H9 (cell line): ENCODE data around the gene ZMIZ1. TPM values are rescaled to one million over a fixed set of nuclear protein-coding genes. Genes with fewer than 3 reads are reported as not detected.
"Not testable (repeated sequence)": the region's sequence is repeated elsewhere in the genome, so short reads cannot be mapped to it uniquely, and the experiment has no call there.

Experiments used
- DNase-seq: peaks from one replicate; pipeline ENCODE4 v3.0.0-alpha.2; 2017
- H2AFZ ChIP-seq: one replicate; pipeline ENCODE4 v1.6.1; 2013; ENCODE audit warnings: mild to moderate bottlenecking, low read length, control low read depth, moderate library complexity
- H2AK5ac ChIP-seq: 2 replicates; pipeline ENCODE4 v1.6.1; 2013; ENCODE audit warnings: low read length, control low read depth, mixed read lengths; ENCODE audit not compliant: insufficient read length
- H2BK120ac ChIP-seq: one replicate; pipeline ENCODE4 v1.6.1; 2013; ENCODE audit warnings: low read depth, mild to moderate bottlenecking, low read length, control low read depth, inconsistent platforms; ENCODE audit not compliant: poor library complexity, severe bottlenecking
- H2BK12ac ChIP-seq: 2 replicates; pipeline ENCODE4 v1.6.1; 2013; ENCODE audit warnings: low read length, control low read depth, mixed read lengths, low read depth; ENCODE audit not compliant: insufficient read length
- H2BK15ac ChIP-seq: 2 replicates; pipeline ENCODE4 v1.6.1; 2013; ENCODE audit warnings: low read depth, low read length, control low read depth
- H2BK20ac ChIP-seq: one replicate; pipeline ENCODE4 v1.6.1; 2013; ENCODE audit warnings: low read depth, mild to moderate bottlenecking, low read length, control low read depth, inconsistent platforms; ENCODE audit not compliant: poor library complexity, severe bottlenecking
- H2BK5ac ChIP-seq: 2 replicates; pipeline ENCODE4 v1.6.1; 2013; ENCODE audit warnings: low read length, control low read depth, mixed read lengths; ENCODE audit not compliant: insufficient read length
- H3K14ac ChIP-seq: 2 replicates; pipeline ENCODE4 v1.6.1; 2013; ENCODE audit warnings: low read length, control low read depth; ENCODE audit not compliant: insufficient read depth
- H3K18ac ChIP-seq: 2 replicates; pipeline ENCODE4 v1.6.1; 2013; ENCODE audit warnings: low read depth, mild to moderate bottlenecking, mixed read lengths, low read length, control low read depth; ENCODE audit not compliant: insufficient read length
- H3K23ac ChIP-seq: 2 replicates; pipeline ENCODE4 v1.6.1; 2013; ENCODE audit warnings: low read length, control low read depth, mixed read lengths, low read depth; ENCODE audit not compliant: insufficient read length
- H3K23me2 ChIP-seq: 2 replicates; pipeline ENCODE4 v1.6.1; 2013; ENCODE audit warnings: low read depth, mild to moderate bottlenecking, mixed read lengths, low read length, control low read depth; ENCODE audit not compliant: insufficient read length, poor library complexity, severe bottlenecking
- H3K27ac ChIP-seq: 2 replicates; pipeline ENCODE4 v1.5.1; 2013; ENCODE audit warnings: low read length, control low read depth, mixed read lengths, low read depth; ENCODE audit not compliant: insufficient read length
- H3K27me3 ChIP-seq: 2 replicates; pipeline ENCODE4 v1.6.1; 2013; ENCODE audit warnings: low read length, control low read depth, inconsistent platforms; ENCODE audit not compliant: insufficient read depth
- H3K4ac ChIP-seq: 2 replicates; pipeline ENCODE4 v1.6.1; 2013; ENCODE audit warnings: low read depth, mild to moderate bottlenecking, control low read depth, inconsistent platforms, low read length, moderate library complexity
- H3K4me1 ChIP-seq: 2 replicates; pipeline ENCODE4 v1.6.1; 2013; ENCODE audit warnings: low read length, control low read depth, inconsistent platforms; ENCODE audit not compliant: insufficient read depth
- H3K4me2 ChIP-seq: 2 replicates; pipeline ENCODE4 v1.6.1; 2013; ENCODE audit warnings: low read length, control low read depth, mixed read lengths; ENCODE audit not compliant: insufficient read length, insufficient read depth
- H3K56ac ChIP-seq: 2 replicates; pipeline ENCODE4 v1.6.1; 2013; ENCODE audit warnings: low read depth, mild to moderate bottlenecking, mixed read lengths, low read length, control low read depth; ENCODE audit not compliant: insufficient read length
- H3K79me1 ChIP-seq: 2 replicates; pipeline ENCODE4 v1.6.1; 2013; ENCODE audit warnings: low read depth, mild to moderate bottlenecking, moderate library complexity, low read length, control low read depth, inconsistent platforms; ENCODE audit not compliant: insufficient read depth, poor library complexity, severe bottlenecking
- H3K79me2 ChIP-seq: 2 replicates; pipeline ENCODE4 v1.6.1; 2013; ENCODE audit warnings: low read length, control low read depth, inconsistent platforms; ENCODE audit not compliant: insufficient read depth
- H3K9ac ChIP-seq: 2 replicates; pipeline ENCODE4 v1.6.1; 2013; ENCODE audit warnings: low read length, control low read depth, mixed read lengths; ENCODE audit not compliant: insufficient read length; ENCODE audit errors: extremely low read depth
- H3K9me3 ChIP-seq: one replicate; pipeline ENCODE4 v1.6.1; 2013; ENCODE audit warnings: low read depth, low read length, inconsistent platforms; ENCODE audit not compliant: control insufficient read depth
- H3T11ph ChIP-seq: one replicate; pipeline ENCODE4 v1.6.1; 2013; ENCODE audit warnings: mild to moderate bottlenecking, low read length, control low read depth, inconsistent platforms
- H4K20me1 ChIP-seq: one replicate; pipeline ENCODE4 v1.6.1; 2013; ENCODE audit not compliant: control insufficient read depth, insufficient read length, insufficient read depth
- H4K5ac ChIP-seq: 2 replicates; pipeline ENCODE4 v1.6.1; 2013; ENCODE audit warnings: low read depth, mild to moderate bottlenecking, mixed read lengths, low read length, control low read depth; ENCODE audit not compliant: insufficient read length
- H4K8ac ChIP-seq: replicated peaks from 2 replicates; pipeline ENCODE4 v1.6.1; 2013; ENCODE audit warnings: low read length, control low read depth, mixed read lengths, low read depth; ENCODE audit not compliant: insufficient read length
- H4K91ac ChIP-seq: 2 replicates; pipeline ENCODE4 v1.6.1; 2013; ENCODE audit warnings: low read depth, mild to moderate bottlenecking, moderate library complexity, mixed read lengths, low read length, control low read depth; ENCODE audit not compliant: insufficient read length
- H3K27ac Mint-ChIP-seq, 3 experiments: 2 replicates in 2 of 3; 3 replicates in 1 of 3; pipeline ENCODE4 v1.8.0; 2020 to 2021; ENCODE audit warnings: mixed read lengths in 3 of 3, mild to moderate bottlenecking in 1 of 3, moderate library complexity in 1 of 3
- H3K27me3 Mint-ChIP-seq: 2 replicates; pipeline ENCODE4 v1.8.0; 2021; ENCODE audit warnings: low read depth, mild to moderate bottlenecking, moderate library complexity, mixed read lengths
- H3K36me3 Mint-ChIP-seq, 3 experiments: 2 replicates in 2 of 3; 3 replicates in 1 of 3; pipeline ENCODE4 v1.8.0; 2020 to 2021; ENCODE audit warnings: low read depth in 3 of 3, mixed read lengths in 3 of 3; ENCODE audit not compliant: insufficient read depth in 1 of 3
- H3K4me1 Mint-ChIP-seq, 2 experiments: 2 replicates each; pipeline ENCODE4 v1.8.0; 2020; ENCODE audit warnings: mixed read lengths in 2 of 2
- H3K4me3 Mint-ChIP-seq, 2 experiments: 2 replicates in 1 of 2; 3 replicates in 1 of 2; pipeline ENCODE4 v1.8.0; 2020 to 2021; ENCODE audit warnings: mild to moderate bottlenecking in 2 of 2, mixed read lengths in 2 of 2, moderate library complexity in 1 of 2
- H3K9me3 Mint-ChIP-seq, 2 experiments: 2 replicates in 1 of 2; 3 replicates in 1 of 2; pipeline ENCODE4 v1.8.0; 2020; ENCODE audit warnings: mild to moderate bottlenecking in 2 of 2, mixed read lengths in 2 of 2, moderate library complexity in 1 of 2
- WGBS: extraction: QIAGEN DNeasy Blood & Tissue Kit; methylation state at CpG from one replicate; pipeline ENCODE4 v1.1.7; 2013; ENCODE audit warnings: missing lambda C conversion rate, low lambda C conversion rate, mixed read lengths; ENCODE audit not compliant: insufficient read length; ENCODE audit errors: extremely low coverage; 5-methylcytosine and 5-hydroxymethylcytosine counted together
- total RNA-seq: library from RNA; stranded (reverse); gene quantifications from 2 replicates; pipeline ENCODE4 v1.2.1, GENCODE V29; 2021
- TF ChIP-seq, protein P1 (sequence below): fragments of 200-600 bp; sonication (generic); conservative IDR thresholded peaks from 3 replicates; pipeline ENCODE4 v1.8.0; 2021; ENCODE audit warnings: antibody characterized with exemption, mild to moderate bottlenecking

ZMIZ1 gene
- total RNA-seq, 1 experiment from 2014 or later, result 36.9 TPM

- Histone ChIP-seq H3K18ac (no peak overlapping the region), H3K23ac (no peak overlapping the region), H3K4me1 (no peaks in the 10 kb centered on the region), H2BK15ac (no peak overlapping the region), H3K27ac (no peak overlapping the region), H4K8ac (no peak overlapping the region), H2BK20ac (no peak overlapping the region), H3K27me3 (no peaks in the 10 kb centered on the region), H4K20me1 (no peaks in the 10 kb centered on the region), H3T11ph (no peak overlapping the region), H2AFZ (no peak overlapping the region), H2BK5ac (no peak overlapping the region), H3K4ac (no peak overlapping the region), H3K56ac (no peak overlapping the region), H2BK120ac (no peak overlapping the region), H4K5ac (no peak overlapping the region), H3K79me2 (no peaks in the 10 kb centered on the region), H3K23me2 (no peaks in the 10 kb centered on the region), H3K9ac (no peak overlapping the region), H3K79me1 (no peaks in the 10 kb centered on the region), H2BK12ac (no peak overlapping the region), H3K4me2 (no peak overlapping the region), H3K9me3 (no peaks in the 10 kb centered on the region), H4K91ac (no peak overlapping the region), H2AK5ac (no peak overlapping the region), H3K14ac (no peak overlapping the region)
- Mint-ChIP-seq H3K9me3 (peaks cover 7 to 8% of the 10 kb centered on the region in 2 experiments; a peak in 4 of 5 replicates), H3K27ac (no peak overlapping the region), H3K36me3 (peaks cover 0 to 3% (median 2%) of the 10 kb centered on the region in 3 experiments; a peak in 4 of 7 replicates), H3K4me3 (no peak overlapping the region), H3K4me1 (peaks cover 8% of the 10 kb centered on the region in 2 experiments), H3K27me3 (peaks cover 7% of the 10 kb centered on the region)
- no peak for DNase-seq
- TF ChIP-seq, protein P1, sequence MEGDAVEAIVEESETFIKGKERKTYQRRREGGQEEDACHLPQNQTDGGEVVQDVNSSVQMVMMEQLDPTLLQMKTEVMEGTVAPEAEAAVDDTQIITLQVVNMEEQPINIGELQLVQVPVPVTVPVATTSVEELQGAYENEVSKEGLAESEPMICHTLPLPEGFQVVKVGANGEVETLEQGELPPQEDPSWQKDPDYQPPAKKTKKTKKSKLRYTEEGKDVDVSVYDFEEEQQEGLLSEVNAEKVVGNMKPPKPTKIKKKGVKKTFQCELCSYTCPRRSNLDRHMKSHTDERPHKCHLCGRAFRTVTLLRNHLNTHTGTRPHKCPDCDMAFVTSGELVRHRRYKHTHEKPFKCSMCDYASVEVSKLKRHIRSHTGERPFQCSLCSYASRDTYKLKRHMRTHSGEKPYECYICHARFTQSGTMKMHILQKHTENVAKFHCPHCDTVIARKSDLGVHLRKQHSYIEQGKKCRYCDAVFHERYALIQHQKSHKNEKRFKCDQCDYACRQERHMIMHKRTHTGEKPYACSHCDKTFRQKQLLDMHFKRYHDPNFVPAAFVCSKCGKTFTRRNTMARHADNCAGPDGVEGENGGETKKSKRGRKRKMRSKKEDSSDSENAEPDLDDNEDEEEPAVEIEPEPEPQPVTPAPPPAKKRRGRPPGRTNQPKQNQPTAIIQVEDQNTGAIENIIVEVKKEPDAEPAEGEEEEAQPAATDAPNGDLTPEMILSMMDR, result no peak
- WGBS, result no CpG with 5 or more reads among the region's 6 CpGs
Measured at GRCh38 chr10:79331709-79332108, 262.9 kb downstream of the ZMIZ1 start.

DNA sequence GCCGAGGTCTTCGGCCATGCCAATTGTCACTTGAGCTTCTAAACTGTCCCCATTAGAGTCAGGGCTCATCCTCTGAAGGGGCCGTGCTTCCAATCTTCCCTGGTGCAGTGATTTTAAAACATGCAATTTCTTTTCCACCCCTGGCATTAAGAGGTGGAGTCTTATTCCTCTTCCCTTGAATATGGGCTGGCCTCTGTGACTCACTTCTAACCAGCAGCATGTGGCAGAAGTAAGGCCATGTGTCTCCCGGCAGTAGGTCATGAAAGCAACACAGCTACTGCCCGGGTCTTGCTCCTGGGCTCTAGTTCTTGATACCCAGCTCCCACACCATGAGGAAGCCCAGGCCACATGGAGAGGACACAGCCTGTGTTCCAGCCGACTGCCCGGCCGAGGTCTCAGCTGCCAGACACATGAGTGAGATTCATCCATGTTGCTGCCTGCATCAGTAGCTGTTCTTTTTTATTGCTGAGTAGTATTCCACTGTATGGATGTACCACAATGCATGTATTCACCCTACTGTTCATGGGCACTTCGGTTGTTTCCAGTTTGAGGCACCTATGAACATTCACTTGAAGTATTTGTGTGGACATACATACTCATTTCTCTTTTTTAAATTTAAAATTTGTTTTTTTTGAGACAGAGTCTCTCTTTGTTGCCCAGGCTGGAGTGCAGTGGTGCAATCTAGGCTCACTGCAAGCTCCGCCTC is 264.0 kb downstream of the ZMIZ1 start:
- not testable (repeated sequence) for H2BK12ac ChIP-seq, H3K27ac ChIP-seq, H3K79me1 ChIP-seq, H3K9me3 ChIP-seq, H2BK120ac ChIP-seq, H3K9ac ChIP-seq, H2BK15ac ChIP-seq, H3K27me3 Mint-ChIP-seq, H4K5ac ChIP-seq, H2BK5ac ChIP-seq, H3K27me3 ChIP-seq, H4K8ac ChIP-seq, H3K4me3 Mint-ChIP-seq, H2AK5ac ChIP-seq, H3K14ac ChIP-seq, H3K36me3 Mint-ChIP-seq, H3K27ac Mint-ChIP-seq, H3K23ac ChIP-seq, H3K4ac ChIP-seq, DNase-seq, H3K4me1 ChIP-seq, H3K18ac ChIP-seq, H3T11ph ChIP-seq, H3K79me2 ChIP-seq, H4K20me1 ChIP-seq, H2AFZ ChIP-seq, H3K23me2 ChIP-seq, H3K56ac ChIP-seq, H4K91ac ChIP-seq, H3K4me2 ChIP-seq, H2BK20ac ChIP-seq
- WGBS, result no CpG with 5 or more reads among the region's 10 CpGs
- Mint-ChIP-seq H3K4me1 (peaks cover 13% of the 10 kb centered on the region in 2 experiments), H3K9me3 (peaks cover 12% of the 10 kb centered on the region in 2 experiments)
